ENCODE results near the gene PCBP3. TPM values are rescaled to one million over a fixed set of nuclear protein-coding genes. Genes with fewer than 3 reads are reported as not detected.
"Not testable (repeated sequence)": the region's sequence is repeated elsewhere in the genome, so short reads cannot be mapped to it uniquely, and the experiment has no call there.

Gene PCBP3
- total RNA-seq, 4 donors from 2014 or later, result 0.99 to 7.0 (median 2.5) TPM; not detected in 1

GRCh38 chr21:45598666-45599065 is 44.9 kb upstream of the PCBP3 start:
- intact Hi-C loops (cut with DNase I; ENCODE audit: low total_unique reads), result no loop called here
- 87% methylated on average over 10 of the region's 10 CpGs for WGBS, 2 donors
- TF ChIP-seq, protein P1, sequence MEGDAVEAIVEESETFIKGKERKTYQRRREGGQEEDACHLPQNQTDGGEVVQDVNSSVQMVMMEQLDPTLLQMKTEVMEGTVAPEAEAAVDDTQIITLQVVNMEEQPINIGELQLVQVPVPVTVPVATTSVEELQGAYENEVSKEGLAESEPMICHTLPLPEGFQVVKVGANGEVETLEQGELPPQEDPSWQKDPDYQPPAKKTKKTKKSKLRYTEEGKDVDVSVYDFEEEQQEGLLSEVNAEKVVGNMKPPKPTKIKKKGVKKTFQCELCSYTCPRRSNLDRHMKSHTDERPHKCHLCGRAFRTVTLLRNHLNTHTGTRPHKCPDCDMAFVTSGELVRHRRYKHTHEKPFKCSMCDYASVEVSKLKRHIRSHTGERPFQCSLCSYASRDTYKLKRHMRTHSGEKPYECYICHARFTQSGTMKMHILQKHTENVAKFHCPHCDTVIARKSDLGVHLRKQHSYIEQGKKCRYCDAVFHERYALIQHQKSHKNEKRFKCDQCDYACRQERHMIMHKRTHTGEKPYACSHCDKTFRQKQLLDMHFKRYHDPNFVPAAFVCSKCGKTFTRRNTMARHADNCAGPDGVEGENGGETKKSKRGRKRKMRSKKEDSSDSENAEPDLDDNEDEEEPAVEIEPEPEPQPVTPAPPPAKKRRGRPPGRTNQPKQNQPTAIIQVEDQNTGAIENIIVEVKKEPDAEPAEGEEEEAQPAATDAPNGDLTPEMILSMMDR (IDR thresholded peaks at IDR 0.05), result no peak
- no peak for TF ChIP-seq POLR2A (IDR thresholded peaks at IDR 0.05)
- no peak for DNase-seq (ENCODE audit: low spot score in 2 of 2)
- no peak overlapping the region for H3K4me3 ChIP-seq (ENCODE audit: low read depth, poor library complexity, severe bottlenecking)

DNA sequence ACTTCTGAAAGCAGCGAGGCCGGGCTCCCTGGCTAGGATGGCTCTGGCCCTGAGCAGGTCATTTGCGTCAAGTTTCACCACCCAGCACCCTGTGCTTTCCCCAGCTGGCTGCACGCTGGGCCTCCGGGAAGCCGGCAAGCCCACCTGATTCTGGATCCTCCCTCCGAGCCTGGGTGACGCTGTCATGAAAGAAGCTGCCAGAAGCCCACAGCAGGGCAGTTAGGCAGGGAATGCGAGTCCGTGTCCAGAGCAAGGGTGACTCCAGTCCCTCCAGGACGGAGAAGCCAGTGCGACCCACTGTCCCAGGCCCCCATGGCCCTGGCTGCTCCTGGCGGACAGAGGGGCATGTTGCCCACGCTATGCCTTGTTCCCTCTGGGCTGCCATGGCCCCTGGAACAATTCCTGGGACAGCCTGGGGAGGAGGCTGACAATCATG is 44.4 kb upstream of the PCBP3 start:
- WGBS, 2 donors, result 77 to 98% methylated on average over 11 to 13 of the region's 14 CpGs
- TF ChIP-seq POLR2A (IDR thresholded peaks at IDR 0.05), result no peak
- TF ChIP-seq, protein P1 (IDR thresholded peaks at IDR 0.05), result no peak
- intact Hi-C loops (cut with DNase I; ENCODE audit: low total_unique reads), result no loop called here
- DNase-seq (ENCODE audit: low spot score in 2 of 2), result no peak
- no peak overlapping the region for H3K4me3 ChIP-seq (ENCODE audit: low read depth, poor library complexity, severe bottlenecking)

DNA sequence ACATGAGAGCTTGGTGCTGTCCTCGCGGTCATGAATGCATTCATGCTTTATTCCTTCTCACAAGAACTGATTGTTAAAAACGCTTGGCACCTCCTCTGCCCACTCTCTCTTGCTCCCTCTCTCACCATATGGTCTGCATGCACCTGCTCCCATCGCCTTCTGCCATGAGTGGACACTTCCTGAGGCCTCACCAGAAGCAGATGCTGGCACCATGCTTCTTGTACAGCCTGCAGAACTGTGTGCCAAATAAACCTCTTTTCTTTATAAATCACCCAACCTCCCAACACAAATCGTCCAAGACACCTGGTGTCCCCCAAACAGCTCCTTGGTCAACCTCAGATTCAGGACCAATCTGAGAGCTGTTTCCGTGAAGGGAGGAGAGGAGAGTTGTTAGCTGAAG is 43.3 kb upstream of the PCBP3 start:
- WGBS, 2 donors, result 80 to 84% methylated on average over 6 of the region's 6 CpGs
- intact Hi-C loops (cut with DNase I; ENCODE audit: low total_unique reads), result no loop called here
- DNase-seq (ENCODE audit: low spot score in 2 of 2), result no peak
- TF ChIP-seq, protein P1 (IDR thresholded peaks at IDR 0.05), result no peak
- no peak overlapping the region for H3K4me3 ChIP-seq (ENCODE audit: low read depth, poor library complexity, severe bottlenecking)

GRCh38 chr21:45601551-45601950 is 42.0 kb upstream of the PCBP3 start:
- DNase-seq (ENCODE audit: low spot score in 2 of 2), result peak in 1 of 2 donors; percentile 63
- WGBS, 2 donors, result 84 to 86% methylated on average over 10 of the region's 10 CpGs
- TF ChIP-seq, protein P1 (IDR thresholded peaks at IDR 0.05), result no peak
- no peak for TF ChIP-seq POLR2A (IDR thresholded peaks at IDR 0.05)
- intact Hi-C loops (cut with DNase I; ENCODE audit: low total_unique reads), result no loop called here
- H3K4me3 ChIP-seq (ENCODE audit: low read depth, poor library complexity, severe bottlenecking), result no peak overlapping the region

GRCh38 chr21:45602106-45602505 is 41.4 kb upstream of the PCBP3 start:
- intact Hi-C loops (cut with DNase I; ENCODE audit: low total_unique reads), result no loop called here
- TF ChIP-seq POLR2A (IDR thresholded peaks at IDR 0.05), result no peak
- TF ChIP-seq, protein P1 (IDR thresholded peaks at IDR 0.05), result no peak
- DNase-seq (ENCODE audit: low spot score in 2 of 2), result peak in 1 of 2 donors; percentile 54
- H3K4me3 ChIP-seq (ENCODE audit: low read depth, poor library complexity, severe bottlenecking), result no peak overlapping the region
- 77 to 81% methylated on average over 5 of the region's 5 CpGs for WGBS, 2 donors

DNA sequence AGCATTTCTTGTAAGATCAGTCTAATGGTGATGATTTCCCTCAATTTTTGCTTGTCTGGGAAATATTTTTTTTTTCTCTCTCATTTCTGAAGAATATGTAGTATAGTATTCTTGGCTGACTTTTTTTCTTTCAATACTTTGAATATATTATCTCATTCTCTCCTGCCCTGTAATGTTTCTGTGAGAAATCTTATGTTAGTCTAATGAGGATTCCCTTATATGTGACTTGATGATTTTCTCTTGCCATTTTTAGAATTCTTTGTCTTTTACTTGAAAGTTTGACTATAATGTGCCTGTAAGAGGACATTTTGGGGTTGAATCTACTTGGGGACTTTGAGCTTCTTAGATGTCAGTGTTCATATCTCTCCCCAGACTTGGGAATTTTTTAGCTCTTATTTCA is 40.0 kb upstream of the PCBP3 start:
- no peak overlapping the region for H3K4me3 ChIP-seq (ENCODE audit: low read depth, poor library complexity, severe bottlenecking)

GRCh38 chr21:45604681-45605080 is 38.8 kb upstream of the PCBP3 start:
- H3K4me3 ChIP-seq (ENCODE audit: low read depth, poor library complexity, severe bottlenecking); intact Hi-C loops (cut with DNase I; ENCODE audit: low total_unique reads): not testable (repeated sequence)
- peak in 1 of 2 donors; percentile 75 for DNase-seq (ENCODE audit: low spot score in 2 of 2)
- 87 to 100% methylated on average over 1 to 6 of the region's 8 CpGs for WGBS, 2 donors

More for the DNA sequence above, 40.0 kb upstream of the PCBP3 start:
- no peak for DNase-seq (ENCODE audit: low spot score in 2 of 2)
- TF ChIP-seq, protein P1 (IDR thresholded peaks at IDR 0.05), result no peak
- no peak for TF ChIP-seq POLR2A (IDR thresholded peaks at IDR 0.05)
- intact Hi-C loops (cut with DNase I; ENCODE audit: low total_unique reads), result no loop called here

Measured in lower leg skin (tissue), 4 donors.